ENCODE data around the gene FGF12. TPM values are rescaled to one million over a fixed set of nuclear protein-coding genes. Genes with fewer than 3 reads are reported as not detected.

Gene FGF12
- polyA plus RNA-seq, 2 of the 4 experiments (the other 2 are of a cell fraction): 0.63 to 1.1 TPM

DNA sequence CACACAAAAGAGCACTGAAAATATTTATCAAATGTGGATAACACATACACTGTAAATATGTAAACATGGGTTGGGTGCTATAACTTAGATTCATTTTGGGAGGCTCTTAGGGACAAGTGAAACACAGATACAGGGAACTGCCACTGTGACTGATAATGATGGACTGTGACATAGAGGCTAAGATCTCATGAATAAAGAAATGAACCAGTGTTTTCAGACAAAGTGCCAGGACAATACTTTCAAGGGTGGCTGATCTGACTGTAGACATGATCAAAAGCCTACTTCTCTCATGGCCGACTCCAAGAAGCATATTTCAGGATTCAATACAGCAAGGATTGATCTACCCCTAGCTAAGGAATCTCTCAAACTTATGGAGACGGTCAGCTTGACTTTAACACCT lies 353.8 kb downstream of the FGF12 start:
- H3K4me2 ChIP-seq: no peak overlapping the region

DNA sequence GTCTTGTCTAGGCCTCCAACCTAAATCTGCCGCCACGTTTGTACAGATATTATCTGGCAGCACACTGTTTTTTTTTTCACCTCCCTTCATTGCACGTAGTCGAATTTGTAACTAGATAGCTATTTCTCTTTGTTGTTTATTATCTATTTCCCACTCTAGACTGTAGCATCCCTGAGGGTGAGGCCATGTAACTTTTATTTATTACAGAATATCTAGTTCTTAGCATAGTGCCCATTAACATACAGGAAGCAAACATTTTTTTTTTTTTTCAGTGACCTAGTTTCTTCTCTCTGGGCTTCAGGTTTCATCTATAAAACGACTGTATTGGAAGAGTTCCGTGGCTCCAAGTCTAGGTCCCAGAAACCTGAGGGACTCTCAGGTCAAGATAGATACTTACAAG lies 354.3 kb downstream of the FGF12 start:
- ChIA-PET POLR2A (no interaction called here), CTCF (no interaction called here)
- no peak overlapping the region for H3K4me2 ChIP-seq
- no peak for ATAC-seq
- no peak for TF ChIP-seq NR3C1 (IDR thresholded peaks at IDR 0.05)
- TF ChIP-seq RNF2 (IDR thresholded peaks at IDR 0.05; ENCODE audit: borderline replicate concordance, low read depth): no peak
- no peak for TF ChIP-seq ZC3H11A (IDR thresholded peaks at IDR 0.05)
- TF ChIP-seq, protein P1, sequence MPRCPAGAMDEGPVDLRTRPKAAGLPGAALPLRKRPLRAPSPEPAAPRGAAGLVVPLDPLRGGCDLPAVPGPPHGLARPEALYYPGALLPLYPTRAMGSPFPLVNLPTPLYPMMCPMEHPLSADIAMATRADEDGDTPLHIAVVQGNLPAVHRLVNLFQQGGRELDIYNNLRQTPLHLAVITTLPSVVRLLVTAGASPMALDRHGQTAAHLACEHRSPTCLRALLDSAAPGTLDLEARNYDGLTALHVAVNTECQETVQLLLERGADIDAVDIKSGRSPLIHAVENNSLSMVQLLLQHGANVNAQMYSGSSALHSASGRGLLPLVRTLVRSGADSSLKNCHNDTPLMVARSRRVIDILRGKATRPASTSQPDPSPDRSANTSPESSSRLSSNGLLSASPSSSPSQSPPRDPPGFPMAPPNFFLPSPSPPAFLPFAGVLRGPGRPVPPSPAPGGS (IDR thresholded peaks at IDR 0.05): no peak
- TF ChIP-seq ZNF302 (CRISPR knock-in tag; IDR thresholded peaks at IDR 0.05): no peak
- H3K4me3 ChIP-seq: no peak overlapping the region
- no peak for FAIRE-seq
- H3K4me1 ChIP-seq: no peaks in the 10 kb centered on the region
- no peak overlapping the region for H3K27ac ChIP-seq
- no peaks in the 10 kb centered on the region for H3K9me3 ChIP-seq
- WGBS (ENCODE audit: missing lambda C conversion rate): 31% methylated on average over 6 of the region's 6 CpGs
- no peak for DNase-seq (ENCODE audit: low read depth in 1 of 2, low spot score in 1 of 2)

More for the DNA sequence above, 353.8 kb downstream of the FGF12 start:
- Histone ChIP-seq H3K4me3 (no peak overlapping the region), H3K27ac (no peak overlapping the region), H3K9me3 (no peaks in the 10 kb centered on the region), H3K4me1 (no peaks in the 10 kb centered on the region)
- no peak for FAIRE-seq
- ATAC-seq: no peak
- CTCF ChIA-PET: no interaction called here
- TF ChIP-seq CHD2 (IDR thresholded peaks at IDR 0.05; ENCODE audit: low read length, partially characterized antibody) (no peak), HOXA7 (CRISPR knock-in tag; IDR thresholded peaks at IDR 0.05) (no peak), NFE2L2 (conservative IDR thresholded peaks at IDR 0.05; ENCODE audit: low read length) (no peak), MAFK (IDR thresholded peaks at IDR 0.05; ENCODE audit: partially characterized antibody) (no peak), RAD21 (conservative IDR thresholded peaks at IDR 0.05 in 1 of 2, IDR thresholded peaks at IDR 0.05 in 1 of 2) (no peak)
- DNase-seq (ENCODE audit: low read depth in 1 of 2, low spot score in 1 of 2): no peak
- WGBS (ENCODE audit: missing lambda C conversion rate): 18% methylated on average over 2 of the region's 2 CpGs
- POLR2A ChIA-PET: no interaction called here

DNA sequence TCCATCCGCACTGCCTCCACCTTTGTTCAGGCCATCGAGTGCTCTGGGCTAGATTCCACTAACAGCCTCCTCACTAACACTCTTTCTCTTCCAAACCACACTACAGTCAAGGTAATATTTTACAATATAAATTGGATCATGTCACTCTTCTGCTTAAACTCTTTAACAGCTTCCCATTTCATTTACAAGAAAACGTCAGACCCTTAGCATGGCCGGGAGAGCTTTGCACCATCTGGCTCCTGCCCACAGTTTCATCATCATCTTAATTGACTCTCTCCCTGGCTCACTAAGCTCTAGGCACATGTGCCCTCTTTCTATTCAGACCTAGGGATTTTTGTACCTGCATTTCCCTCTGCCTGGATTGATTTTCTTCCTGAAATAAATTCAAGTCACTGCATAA lies 354.7 kb downstream of the FGF12 start:
- no peak for TF ChIP-seq ZSCAN20 (CRISPR knock-in tag; IDR thresholded peaks at IDR 0.05)
- TF ChIP-seq BHLHE40 (IDR thresholded peaks at IDR 0.05; ENCODE audit: low read depth, low read length): no peak
- TF ChIP-seq, protein P2, sequence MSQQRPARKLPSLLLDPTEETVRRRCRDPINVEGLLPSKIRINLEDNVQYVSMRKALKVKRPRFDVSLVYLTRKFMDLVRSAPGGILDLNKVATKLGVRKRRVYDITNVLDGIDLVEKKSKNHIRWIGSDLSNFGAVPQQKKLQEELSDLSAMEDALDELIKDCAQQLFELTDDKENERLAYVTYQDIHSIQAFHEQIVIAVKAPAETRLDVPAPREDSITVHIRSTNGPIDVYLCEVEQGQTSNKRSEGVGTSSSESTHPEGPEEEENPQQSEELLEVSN (IDR thresholded peaks at IDR 0.05; ENCODE audit: borderline replicate concordance, low read depth): no peak
- TF ChIP-seq RFX5 (IDR thresholded peaks at IDR 0.05): no peak
- no peak for TF ChIP-seq SREBF2 (IDR thresholded peaks at IDR 0.05)
- TF ChIP-seq, protein P3, sequence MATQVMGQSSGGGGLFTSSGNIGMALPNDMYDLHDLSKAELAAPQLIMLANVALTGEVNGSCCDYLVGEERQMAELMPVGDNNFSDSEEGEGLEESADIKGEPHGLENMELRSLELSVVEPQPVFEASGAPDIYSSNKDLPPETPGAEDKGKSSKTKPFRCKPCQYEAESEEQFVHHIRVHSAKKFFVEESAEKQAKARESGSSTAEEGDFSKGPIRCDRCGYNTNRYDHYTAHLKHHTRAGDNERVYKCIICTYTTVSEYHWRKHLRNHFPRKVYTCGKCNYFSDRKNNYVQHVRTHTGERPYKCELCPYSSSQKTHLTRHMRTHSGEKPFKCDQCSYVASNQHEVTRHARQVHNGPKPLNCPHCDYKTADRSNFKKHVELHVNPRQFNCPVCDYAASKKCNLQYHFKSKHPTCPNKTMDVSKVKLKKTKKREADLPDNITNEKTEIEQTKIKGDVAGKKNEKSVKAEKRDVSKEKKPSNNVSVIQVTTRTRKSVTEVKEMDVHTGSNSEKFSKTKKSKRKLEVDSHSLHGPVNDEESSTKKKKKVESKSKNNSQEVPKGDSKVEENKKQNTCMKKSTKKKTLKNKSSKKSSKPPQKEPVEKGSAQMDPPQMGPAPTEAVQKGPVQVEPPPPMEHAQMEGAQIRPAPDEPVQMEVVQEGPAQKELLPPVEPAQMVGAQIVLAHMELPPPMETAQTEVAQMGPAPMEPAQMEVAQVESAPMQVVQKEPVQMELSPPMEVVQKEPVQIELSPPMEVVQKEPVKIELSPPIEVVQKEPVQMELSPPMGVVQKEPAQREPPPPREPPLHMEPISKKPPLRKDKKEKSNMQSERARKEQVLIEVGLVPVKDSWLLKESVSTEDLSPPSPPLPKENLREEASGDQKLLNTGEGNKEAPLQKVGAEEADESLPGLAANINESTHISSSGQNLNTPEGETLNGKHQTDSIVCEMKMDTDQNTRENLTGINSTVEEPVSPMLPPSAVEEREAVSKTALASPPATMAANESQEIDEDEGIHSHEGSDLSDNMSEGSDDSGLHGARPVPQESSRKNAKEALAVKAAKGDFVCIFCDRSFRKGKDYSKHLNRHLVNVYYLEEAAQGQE (IDR thresholded peaks at IDR 0.05): no peak
- TF ChIP-seq GATA3 (IDR thresholded peaks at IDR 0.05; ENCODE audit: borderline replicate concordance): no peak
- TF ChIP-seq, protein P4, sequence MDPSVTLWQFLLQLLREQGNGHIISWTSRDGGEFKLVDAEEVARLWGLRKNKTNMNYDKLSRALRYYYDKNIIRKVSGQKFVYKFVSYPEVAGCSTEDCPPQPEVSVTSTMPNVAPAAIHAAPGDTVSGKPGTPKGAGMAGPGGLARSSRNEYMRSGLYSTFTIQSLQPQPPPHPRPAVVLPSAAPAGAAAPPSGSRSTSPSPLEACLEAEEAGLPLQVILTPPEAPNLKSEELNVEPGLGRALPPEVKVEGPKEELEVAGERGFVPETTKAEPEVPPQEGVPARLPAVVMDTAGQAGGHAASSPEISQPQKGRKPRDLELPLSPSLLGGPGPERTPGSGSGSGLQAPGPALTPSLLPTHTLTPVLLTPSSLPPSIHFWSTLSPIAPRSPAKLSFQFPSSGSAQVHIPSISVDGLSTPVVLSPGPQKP (IDR thresholded peaks at IDR 0.05; ENCODE audit: low read depth, low read length): no peak
- no peak for TF ChIP-seq KDM5A (IDR thresholded peaks at IDR 0.05)
- no peak for TF ChIP-seq FOSB (CRISPR knock-in tag; IDR thresholded peaks at IDR 0.05)
- TF ChIP-seq HEYL (CRISPR knock-in tag; IDR thresholded peaks at IDR 0.05): no peak
- TF ChIP-seq CHD2 (IDR thresholded peaks at IDR 0.05; ENCODE audit: low read length, partially characterized antibody): no peak
- no peak for TF ChIP-seq PHF8 (IDR thresholded peaks at IDR 0.05; ENCODE audit: borderline replicate concordance, low read depth)
- no peak for TF ChIP-seq HOXB5 (CRISPR knock-in tag; IDR thresholded peaks at IDR 0.05)
- no peak for TF ChIP-seq FOSL2 (IDR thresholded peaks at IDR 0.05)
- no peak for TF ChIP-seq FOSL2 (CRISPR knock-in tag; IDR thresholded peaks at IDR 0.05)
- no peak for TF ChIP-seq POLR2A (IDR thresholded peaks at IDR 0.05; ENCODE audit: low read length)
- no peak for TF ChIP-seq KDM1A (IDR thresholded peaks at IDR 0.05; ENCODE audit: low read depth)
- no peak for TF ChIP-seq NR3C1 (IDR thresholded peaks at IDR 0.05)
- POLR2A ChIA-PET: no interaction called here
- DNase-seq (ENCODE audit: low read depth in 1 of 2, low spot score in 1 of 2) (no peak), FAIRE-seq (no peak), ATAC-seq (no peak)
- no peak overlapping the region for H3K27ac ChIP-seq
- CTCF ChIA-PET: no interaction called here
- 30% methylated on average over 4 of the region's 4 CpGs for WGBS (ENCODE audit: missing lambda C conversion rate)
- H3K4me2 ChIP-seq: no peak overlapping the region
- no peaks in the 10 kb centered on the region for H3K4me1 ChIP-seq
- no peak overlapping the region for H3K4me3 ChIP-seq
- H3K9me3 ChIP-seq: no peaks in the 10 kb centered on the region

Data from A549 (cell line).